HepG2 (cell line): Measurements from ENCODE around the gene CAPN10. TPM values are rescaled to one million over a fixed set of nuclear protein-coding genes. Genes with fewer than 3 reads are reported as not detected.

Source experiments
- ATF2 ChIP-seq: sonication (generic); formaldehyde crosslinking; IDR thresholded peaks from 2 replicates; pipeline ENCODE4 v1.4.0; 2020; ENCODE audit warnings: missing genetic modification reagents
- GTF3A ChIP-seq: sonication (generic); formaldehyde crosslinking; conservative IDR thresholded peaks from 2 replicates; pipeline ENCODE4 v1.4.0; 2020; ENCODE audit warnings: mild to moderate bottlenecking, missing genetic modification reagents
- IRF9 ChIP-seq: sonication (generic); formaldehyde crosslinking; IDR thresholded peaks from 2 replicates; pipeline ENCODE4 v1.8.0; 2022; ENCODE audit warnings: missing genetic modification reagents, mild to moderate bottlenecking, borderline replicate concordance
- ISL2 ChIP-seq: sonication (generic); formaldehyde crosslinking; IDR thresholded peaks from 2 replicates; pipeline ENCODE4 v1.5.0; 2020; ENCODE audit warnings: missing genetic modification reagents
- PATZ1 ChIP-seq: sonication (generic); formaldehyde crosslinking; IDR thresholded peaks from 2 replicates; pipeline ENCODE4 v1.4.0; 2020; ENCODE audit warnings: missing genetic modification reagents
- PHB2 ChIP-seq: fragments of 450-650 bp; IDR thresholded peaks from 2 replicates; pipeline ENCODE4 v1.6.1; 2018; ENCODE audit not compliant: partially characterized antibody
- POGZ ChIP-seq: sonication (generic); formaldehyde crosslinking; IDR thresholded peaks from 2 replicates; pipeline ENCODE4 v1.4.0; 2020; ENCODE audit warnings: mild to moderate bottlenecking, missing genetic modification reagents
- THAP7 ChIP-seq: sonication (generic); formaldehyde crosslinking; IDR thresholded peaks from 2 replicates; pipeline ENCODE4 v1.8.1; 2023; ENCODE audit warnings: mild to moderate bottlenecking, missing genetic modification reagents
- ZNF124 ChIP-seq: sonication (generic); formaldehyde crosslinking; IDR thresholded peaks from 2 replicates; pipeline ENCODE4 v1.4.0; 2020; ENCODE audit warnings: missing genetic modification reagents
- ZNF503 ChIP-seq: sonication (generic); formaldehyde crosslinking; IDR thresholded peaks from 2 replicates; pipeline ENCODE4 v1.4.0; 2020; ENCODE audit warnings: missing genetic modification reagents
- ZNF589 ChIP-seq: sonication (generic); formaldehyde crosslinking; conservative IDR thresholded peaks from 2 replicates; pipeline ENCODE4 v1.8.0; 2022; ENCODE audit warnings: mild to moderate bottlenecking, moderate library complexity, missing genetic modification reagents
- ZNF687 ChIP-seq: sonication (generic); formaldehyde crosslinking; IDR thresholded peaks from 2 replicates; pipeline ENCODE4 v1.5.1; 2020; ENCODE audit warnings: mild to moderate bottlenecking, missing genetic modification reagents, moderate library complexity
- ZNF720 ChIP-seq: sonication (generic); formaldehyde crosslinking; IDR thresholded peaks from 2 replicates; pipeline ENCODE4 v1.4.0; 2020; ENCODE audit warnings: missing genetic modification reagents
- polyA plus RNA-seq, 8 experiments: library from polyadenylated mRNA; depleted of rRNA in 3 of 8; stranded (reverse) in 7 of 8; unstranded in 1 of 8; fragments of >200 nt; fragmentation: Illumina TruSeq in 4 of 8; extraction: Trizol in 4 of 8; gene quantifications; 2 replicates each; pipeline versions ENCODE4 v1.2.1 to v1.2.3, GENCODE V29; 2011 to 2016; ENCODE audit warnings: low read depth in 4 of 8, missing spikeins in 1 of 8, mixed read lengths in 1 of 8; ENCODE audit not compliant: insufficient read depth in 1 of 8
- total RNA-seq, 5 experiments: library from RNA; depleted of rRNA; stranded (reverse); fragments of >200 nt; fragmentation: Illumina TruSeq; extraction: Trizol; gene quantifications; 2 replicates each; pipeline ENCODE4 v1.2.3, GENCODE V29; 2016; ENCODE audit warnings: low read depth in 1 of 5

Gene CAPN10
- total and polyA plus RNA-seq, 2 of the 13 experiments (the other 11 are each of a cell fraction or from before 2014, with no cell fraction given): 27.6 to 32.4 TPM

- peak; percentile 83; the same call in 1 of the 2 replicates for TF ChIP-seq ZNF503 (CRISPR knock-in tag)
- TF ChIP-seq PATZ1: peak; percentile 90
- no peak for TF ChIP-seq PHB2
- TF ChIP-seq ZNF720 (CRISPR knock-in tag): no peak
- TF ChIP-seq ZNF124 (CRISPR knock-in tag): peak; percentile 67; the same call in 1 of the 2 replicates
- TF ChIP-seq GTF3A (CRISPR knock-in tag): no peak
- peak; percentile 56; the same call in 1 of the 2 replicates for TF ChIP-seq IRF9
- peak; percentile 33; the same call in 1 of the 2 replicates for TF ChIP-seq ISL2 (CRISPR knock-in tag)
- peak; percentile 88 for TF ChIP-seq POGZ (CRISPR knock-in tag)
- TF ChIP-seq ZNF687 (CRISPR knock-in tag): peak; percentile 100
- TF ChIP-seq THAP7 (CRISPR knock-in tag): peak; percentile 82; the same call in 1 of the 2 replicates
- peak; percentile 76; the same call in 1 of the 2 replicates for TF ChIP-seq ATF2 (CRISPR knock-in tag)
- no peak for TF ChIP-seq ZNF589 (CRISPR knock-in tag)
Observed at GRCh38 chr2:240626531-240627300, 40.2 kb downstream of the CAPN10 start (continued).
